Measurements from ENCODE around the gene TSG101.

Gene TSG101, protein sequence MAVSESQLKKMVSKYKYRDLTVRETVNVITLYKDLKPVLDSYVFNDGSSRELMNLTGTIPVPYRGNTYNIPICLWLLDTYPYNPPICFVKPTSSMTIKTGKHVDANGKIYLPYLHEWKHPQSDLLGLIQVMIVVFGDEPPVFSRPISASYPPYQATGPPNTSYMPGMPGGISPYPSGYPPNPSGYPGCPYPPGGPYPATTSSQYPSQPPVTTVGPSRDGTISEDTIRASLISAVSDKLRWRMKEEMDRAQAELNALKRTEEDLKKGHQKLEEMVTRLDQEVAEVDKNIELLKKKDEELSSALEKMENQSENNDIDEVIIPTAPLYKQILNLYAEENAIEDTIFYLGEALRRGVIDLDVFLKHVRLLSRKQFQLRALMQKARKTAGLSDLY

DNA sequence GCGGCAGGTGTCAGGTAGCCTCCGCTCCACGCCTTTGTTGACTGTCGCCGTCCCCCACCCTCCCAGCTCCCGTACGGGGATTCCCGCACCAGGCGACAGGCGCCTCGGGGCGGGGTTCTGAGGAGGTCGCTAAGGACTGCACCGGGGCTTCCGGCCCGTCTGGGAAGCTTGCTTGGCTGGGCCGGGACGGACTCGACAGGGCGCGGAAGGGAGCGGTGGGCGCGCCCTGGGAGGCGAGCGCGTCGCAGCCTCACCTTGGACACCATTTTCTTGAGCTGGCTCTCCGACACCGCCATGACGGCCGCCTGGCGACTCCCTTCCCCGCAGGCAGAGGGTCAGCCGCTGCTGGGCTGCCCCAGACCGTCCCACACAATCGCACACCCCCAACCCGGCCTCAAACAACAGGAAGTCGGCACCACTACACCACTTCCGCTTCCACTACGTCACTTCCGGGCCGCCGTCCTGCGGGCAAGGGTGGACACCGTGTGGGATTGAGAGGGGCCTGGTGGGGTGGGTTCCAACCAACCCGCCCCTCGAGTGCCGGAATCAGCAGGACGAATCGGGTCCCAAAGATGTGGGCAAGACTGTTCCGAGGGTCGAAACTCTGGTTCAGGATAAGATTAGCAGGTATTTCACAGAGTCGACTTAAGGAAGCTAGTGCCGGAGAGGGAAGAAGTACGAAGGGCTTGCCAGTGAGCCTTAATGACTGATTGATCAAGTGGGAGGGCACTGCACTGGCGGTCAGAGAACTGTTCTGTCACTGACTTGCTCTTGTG, at the start of gene TSG101:
TSG101 (minus strand) TSS at position 422 of the 776 bp plus-strand sequence; CDS start at position 296, 126 bp downstream.
- peak; percentile 63 for DNase-seq

DNA sequence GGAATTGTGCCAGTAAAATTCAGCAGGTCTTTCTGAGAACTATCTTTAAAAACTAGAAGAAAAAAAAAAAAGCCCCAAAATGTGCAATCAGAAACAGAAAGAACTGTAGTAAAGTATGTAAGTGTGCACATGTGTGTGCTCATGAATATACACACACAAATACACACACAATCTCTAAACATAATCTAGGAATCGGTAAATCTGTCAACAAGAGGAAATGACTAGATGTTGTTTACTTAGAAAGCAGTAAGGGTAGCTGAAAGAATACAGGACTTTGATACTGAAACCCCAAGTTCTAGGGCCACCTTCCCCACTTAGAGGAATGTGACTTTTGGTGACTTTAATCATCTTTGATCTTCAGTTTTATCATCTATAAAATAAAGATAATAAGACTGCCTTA, 48.6 kb upstream of the TSG101 start:
- no peak for DNase-seq

DNA sequence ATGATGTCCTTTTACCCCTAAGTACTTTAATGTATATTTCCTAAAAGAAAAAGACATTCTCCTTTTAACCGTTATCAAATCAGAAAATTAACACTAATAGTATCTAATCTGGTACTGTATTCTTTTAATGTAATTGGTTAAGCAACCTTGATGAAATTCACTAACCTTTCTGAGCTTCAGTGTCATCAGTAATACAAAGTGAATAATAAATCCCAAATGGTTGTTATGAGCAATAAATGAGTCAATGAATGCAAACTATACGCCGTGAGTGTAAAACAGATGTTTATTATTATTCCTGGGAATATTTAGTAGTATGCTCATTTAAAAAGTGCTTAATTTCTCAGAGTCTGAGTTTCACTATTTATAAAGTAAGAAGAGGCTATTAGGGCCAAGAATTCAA, 40.3 kb upstream of the TSG101 start:
- no peak for DNase-seq

DNA sequence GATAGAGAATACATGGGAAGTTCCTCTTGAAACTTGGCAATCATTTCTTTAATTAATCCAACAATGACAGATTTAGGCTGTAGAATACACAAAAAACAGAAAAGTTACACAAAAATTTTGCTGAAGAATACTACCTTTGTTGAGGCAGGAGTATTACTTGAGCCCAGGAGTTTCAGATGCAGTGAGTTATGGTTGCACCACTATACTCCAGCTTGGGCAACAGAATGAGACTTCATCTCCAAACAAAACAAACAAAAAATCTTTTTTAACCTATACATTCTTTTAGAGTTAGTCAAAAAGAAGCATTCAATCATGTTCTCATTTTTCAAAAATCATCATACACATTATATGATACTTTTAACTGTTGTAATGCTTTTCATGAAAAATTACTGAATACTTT, 39.7 kb upstream of the TSG101 start:
- DNase-seq: no peak

DNA sequence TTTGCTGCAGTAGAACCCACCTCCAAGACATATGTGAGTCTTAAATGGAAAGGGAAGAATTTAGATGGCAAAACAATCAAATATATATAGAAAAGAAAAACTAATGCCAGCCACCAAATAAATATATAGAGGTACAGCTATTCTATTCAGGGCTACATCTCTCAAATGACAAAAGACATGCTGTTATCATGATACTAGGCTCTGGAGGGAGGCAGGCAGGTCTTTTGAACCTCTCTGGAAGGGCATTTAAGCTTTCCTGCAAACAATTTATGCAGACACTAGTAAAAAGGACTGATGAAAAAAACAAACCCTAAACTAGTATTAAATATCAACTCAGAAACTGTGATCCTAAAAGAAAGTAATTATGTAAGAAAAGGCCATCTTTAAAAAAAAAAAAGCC, 37.4 kb upstream of the TSG101 start:
- no peak for DNase-seq

DNA sequence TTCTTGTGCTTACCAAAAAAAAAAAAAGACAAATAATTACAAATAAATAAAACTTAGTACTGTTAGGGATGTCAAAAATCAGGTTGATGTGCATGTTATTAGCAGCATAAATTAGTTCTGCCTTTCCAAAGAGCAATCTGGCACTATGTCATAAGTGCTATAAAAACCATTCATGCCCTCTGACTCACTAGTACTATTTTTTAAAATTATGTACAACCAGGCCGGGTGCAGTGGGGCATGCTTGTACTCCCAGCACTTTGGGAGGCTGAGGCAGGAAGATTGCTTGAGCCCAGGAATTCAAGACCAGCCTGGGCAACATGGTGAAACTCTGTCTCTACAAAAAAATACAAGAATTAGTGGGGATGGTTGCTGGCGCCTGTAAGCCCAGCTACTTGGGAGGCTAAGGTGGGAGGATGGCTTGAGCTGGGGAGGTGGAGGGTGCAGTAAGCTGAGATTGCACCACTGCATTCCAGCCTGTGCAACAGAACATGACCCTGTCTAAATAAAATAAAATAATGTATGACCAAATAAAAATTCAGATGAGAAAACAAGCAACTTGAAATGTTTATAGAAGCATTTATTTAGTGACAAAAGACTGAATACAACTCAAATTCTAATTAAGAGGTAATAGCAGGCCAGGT, 36.5 kb upstream of the TSG101 start:
- no peak for DNase-seq

DNA sequence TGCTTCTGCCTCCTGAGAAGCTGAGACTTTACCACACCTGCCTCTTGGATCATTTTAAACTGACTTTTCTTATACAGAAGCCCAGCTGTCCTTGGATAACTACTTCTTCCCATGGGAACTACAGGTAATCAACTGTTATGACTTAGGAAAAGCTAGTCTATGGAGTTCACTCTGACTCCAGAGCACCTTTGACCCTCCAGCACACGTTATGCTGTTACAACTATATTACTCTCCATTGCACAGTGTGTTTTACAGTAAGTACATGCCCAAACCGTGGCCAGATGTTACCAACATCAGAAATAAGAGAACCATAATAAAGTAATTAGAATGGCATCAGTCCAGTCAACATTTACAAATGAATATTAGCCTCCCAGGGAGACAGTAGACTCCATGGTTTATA, 21.3 kb upstream of the TSG101 start:
- no peak for DNase-seq

DNA sequence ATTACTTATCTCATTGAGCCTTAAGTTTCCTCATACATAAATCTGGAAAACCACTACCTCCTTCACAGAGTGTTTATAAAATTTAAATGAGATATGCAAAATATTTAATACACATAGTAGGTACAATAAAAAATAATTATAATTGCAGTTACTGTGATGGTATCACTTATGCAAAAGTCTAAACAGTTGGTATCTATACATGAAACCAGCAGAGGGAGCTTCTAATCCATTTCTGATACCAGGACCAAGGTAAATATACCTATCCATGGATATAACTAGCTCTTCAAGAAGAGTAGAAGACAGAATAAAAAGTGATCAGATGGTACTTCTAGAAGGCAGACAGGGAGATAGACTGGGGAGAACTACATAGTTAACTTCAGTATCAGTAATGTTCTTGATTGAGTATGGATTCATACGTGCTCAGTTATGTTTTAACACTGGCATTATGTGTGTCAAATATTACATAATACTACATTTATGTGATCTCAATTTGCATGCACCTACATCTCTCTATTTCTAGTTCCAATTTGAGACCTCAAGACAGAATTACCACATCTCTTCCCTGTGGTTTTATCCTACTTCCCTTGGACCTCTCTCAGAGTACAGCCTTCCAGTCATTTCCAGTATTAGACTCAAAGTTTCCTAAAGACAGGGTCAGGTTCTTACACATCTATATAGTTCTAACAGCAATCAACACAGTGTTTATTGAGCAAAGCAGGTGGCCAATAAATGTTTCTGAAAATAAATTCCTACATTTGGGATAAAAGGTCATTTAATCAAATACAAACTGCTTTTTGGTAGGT, 13.7 kb upstream of the TSG101 start:
- peak; percentile 23 for DNase-seq

DNA sequence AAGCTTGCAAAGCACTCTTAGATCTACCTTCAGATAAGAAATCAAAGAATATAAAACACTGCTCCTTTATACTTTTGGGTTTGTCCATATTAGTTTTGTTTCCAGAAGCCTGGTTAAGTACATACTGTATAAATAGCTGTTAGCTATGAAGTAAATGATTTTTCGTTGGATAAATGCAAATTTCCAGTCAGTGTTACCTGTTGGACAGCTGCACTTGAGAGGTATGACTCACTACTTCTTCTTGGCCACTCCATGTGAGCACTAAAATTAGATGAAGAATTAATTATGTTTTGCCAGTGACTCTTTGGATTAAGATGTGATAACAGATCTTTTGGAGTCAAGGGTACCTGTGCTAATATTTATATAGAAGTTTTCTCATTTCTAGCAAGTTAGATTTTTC, 9.5 kb upstream of the TSG101 start:
- no peak for DNase-seq

DNA sequence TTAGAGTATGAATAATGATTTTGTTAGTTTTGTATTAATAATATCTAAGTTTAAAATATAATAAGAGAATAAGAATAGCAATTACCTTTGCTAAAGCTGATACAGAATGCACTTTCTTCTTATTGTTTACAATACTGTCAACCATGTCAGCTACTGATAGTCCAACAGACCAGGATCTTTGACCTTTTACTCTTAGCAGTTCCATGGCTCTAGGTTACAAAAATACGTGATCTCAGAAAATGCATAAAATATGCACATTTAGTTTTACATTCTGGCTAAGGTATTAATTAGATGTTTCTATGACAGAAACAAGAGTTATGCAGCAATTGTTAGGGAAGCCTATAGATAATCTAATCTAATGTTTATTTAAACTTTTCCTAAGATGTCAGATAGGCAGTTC, 7.5 kb upstream of the TSG101 start:
- DNase-seq: no peak

DNA sequence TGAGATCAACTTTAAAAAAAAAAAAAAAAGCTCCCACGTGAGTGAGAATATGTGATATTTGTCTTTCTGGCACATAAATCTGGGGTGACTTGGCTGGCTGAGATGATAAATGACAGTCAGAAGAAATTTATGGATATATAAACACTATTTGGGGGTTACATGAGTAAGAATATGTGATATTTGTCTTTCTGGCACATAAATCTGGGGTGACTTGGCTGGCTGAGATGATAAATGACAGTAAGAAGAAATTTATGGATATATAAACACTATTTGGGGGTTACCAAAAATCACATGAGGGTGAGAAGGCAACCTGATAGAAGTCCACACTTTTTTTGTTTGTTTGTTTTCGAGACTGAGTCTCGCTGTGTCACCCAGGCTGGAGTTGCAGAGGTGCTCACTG, 6.6 kb upstream of the TSG101 start:
- DNase-seq: no peak

DNA sequence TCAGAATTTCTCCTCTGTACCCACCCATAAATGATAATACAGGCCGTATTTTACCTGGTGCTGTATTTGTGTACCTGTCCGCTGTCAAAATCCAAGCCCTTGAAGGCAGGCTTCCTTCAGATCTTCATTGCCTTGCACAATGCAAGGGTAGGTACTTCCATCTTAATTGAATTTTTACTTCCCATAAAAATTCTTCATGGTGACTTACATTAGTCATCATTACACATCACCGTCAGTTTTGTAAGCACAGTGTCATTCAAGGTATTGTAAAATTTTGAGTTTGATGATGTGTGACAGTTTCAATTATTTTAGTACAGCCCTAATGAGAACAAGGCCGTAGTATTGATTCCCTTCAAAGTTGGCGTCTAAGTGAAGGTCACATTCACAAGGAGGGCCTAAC, 770 bp upstream of the TSG101 start:
- no peak for DNase-seq

DNA sequence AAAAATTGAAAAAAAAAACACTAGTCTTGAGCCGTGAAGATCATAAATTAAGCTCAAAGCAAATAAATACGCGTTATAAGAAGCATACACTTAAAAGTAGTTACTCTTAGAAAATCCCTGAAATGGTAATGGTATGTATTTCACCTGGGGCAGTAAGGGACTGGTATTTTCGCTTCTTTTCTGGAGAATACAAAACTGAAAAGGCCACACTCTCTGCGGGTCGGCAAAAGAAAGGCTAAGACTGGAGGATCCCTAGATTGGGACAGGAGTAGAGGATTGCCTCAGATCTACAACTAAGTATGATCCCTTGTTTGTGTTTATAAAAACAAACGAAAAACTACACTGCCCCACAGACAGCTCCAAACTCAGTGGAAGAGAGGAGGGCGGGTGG, 617 bp downstream of the TSG101 start:
- no peak for DNase-seq

DNA sequence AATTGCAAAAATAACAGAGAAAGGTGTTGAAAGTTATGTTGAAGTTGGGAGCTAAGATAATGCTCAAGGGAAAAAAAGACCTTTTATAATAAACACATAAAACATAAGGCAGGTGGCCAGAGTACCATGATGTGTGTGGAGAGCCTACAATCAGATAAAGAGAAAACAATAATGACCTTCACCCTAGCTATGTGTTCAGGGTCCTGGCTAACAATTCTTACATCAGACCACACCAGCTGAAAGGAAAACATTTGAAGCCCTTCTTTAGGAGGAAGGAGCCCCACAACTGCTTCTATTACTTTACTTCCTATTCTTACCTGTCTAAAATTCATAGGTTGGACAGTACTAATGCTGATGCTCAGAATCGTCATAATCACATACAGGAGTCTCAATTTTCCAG, 2.5 kb downstream of the TSG101 start:
- DNase-seq: no peak

DNA sequence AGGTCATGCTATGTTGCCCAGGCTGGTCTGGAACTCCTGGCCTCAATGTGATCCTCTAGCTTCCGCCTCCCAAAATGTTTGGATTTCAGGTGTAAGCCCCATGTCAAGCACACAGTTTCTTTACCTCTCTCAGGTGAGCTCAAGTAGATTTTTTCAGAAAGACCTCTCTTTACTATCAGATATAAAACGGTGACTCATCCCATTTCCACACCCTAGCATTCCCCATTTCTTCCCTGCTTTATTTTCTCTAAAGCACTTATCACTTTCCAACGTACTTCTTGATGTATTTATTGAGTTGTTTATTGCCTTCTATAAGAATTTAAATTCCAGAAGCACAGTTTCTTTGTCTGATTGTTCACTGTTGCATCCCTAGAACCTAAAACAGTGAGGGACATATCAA, 3.7 kb downstream of the TSG101 start:
- DNase-seq: no peak

DNA sequence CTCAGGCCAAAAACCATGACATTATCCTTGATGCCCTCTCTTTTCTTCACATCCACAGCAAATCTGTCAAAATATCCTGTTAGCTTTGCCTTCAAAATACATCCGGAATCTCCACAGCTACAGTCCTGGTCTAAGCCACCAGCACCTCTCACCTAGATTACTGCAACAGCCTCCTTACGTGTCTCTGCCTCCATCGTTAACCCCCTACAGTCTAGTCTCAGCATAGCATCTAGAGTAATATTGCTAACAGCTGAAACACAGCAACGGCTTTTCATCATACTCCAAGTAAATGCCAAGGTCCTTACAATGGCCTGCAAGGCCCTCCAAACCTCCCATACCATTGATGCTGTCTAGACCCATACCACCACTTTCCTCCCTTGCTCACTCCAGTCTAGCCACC, 4.4 kb downstream of the TSG101 start:
- no peak for DNase-seq

DNA sequence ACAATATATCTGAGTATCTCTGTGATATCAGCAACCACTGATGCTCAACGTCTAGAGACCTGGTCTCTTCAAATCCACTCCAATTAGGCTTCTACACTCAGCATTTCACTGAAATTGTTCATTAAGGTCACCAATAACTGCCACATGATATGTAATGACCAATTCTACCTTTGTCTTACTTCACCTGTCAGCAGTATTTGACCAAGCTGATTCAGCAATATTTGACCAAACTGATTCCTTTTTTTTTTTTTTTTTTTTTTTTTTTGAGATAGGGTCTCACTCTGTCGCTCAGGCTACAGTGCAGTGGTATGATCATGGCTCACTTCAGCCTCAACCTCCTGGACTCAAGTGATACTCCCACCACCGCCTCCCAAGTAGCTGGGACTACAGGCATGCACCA, 5.6 kb downstream of the TSG101 start:
- DNase-seq: no peak

DNA sequence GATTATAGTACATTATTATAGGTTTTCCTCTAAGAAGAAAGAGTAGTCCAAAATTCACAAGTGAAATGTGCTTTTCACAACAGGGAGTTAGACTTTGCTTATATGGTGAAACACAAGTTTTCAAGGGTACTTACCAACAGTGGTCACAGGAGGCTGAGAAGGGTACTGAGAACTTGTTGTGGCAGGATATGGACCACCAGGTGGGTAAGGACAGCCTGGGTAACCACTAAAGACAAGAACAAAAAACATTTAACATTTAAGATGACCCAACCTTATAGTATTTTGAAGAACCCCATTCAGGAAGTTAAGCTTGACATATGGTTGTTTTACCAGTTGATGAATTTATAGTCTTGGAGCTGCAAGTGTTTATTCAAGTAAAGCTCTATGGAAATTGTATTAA, 24.4 kb downstream of the TSG101 start:
- no peak for DNase-seq

DNA sequence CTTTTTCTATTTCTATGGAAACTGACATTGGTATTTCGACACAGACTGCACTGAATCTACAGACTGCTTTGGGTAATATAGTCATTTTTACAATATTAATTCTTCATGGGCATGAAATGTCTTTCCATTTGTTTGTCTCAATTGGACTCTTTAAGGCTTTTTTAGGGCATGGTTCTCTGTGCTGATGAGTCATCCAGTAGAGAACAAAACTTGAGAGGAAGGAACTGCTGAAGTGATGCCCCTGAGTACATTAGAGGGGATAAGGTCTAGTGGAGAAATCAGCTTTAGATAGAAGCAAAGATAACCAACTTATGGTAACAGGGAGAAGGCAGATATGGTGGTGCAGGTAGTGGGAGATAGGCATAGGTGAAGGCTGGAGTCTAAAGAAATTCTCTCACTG, 25.1 kb downstream of the TSG101 start:
- DNase-seq: no peak

DNA sequence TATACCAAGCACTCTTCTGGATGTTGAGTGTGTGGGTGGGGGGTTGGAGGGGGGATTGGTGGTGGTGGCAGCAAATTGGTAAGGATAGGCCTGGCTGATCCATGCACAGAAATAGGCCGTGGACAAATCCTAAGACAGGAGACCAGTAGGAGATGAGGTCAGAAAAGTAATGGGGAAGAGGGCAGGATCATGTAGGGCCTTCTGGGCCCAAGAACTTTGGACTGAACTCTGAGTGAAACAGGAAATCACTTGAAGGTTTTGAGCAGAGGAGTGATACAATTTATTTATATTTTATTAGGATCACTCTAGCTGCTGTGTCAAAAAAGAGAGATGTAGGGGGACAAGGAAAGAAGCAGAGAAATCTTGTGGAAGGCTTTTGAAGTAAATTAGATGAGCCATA, 28.7 kb downstream of the TSG101 start:
- no peak for DNase-seq

DNA sequence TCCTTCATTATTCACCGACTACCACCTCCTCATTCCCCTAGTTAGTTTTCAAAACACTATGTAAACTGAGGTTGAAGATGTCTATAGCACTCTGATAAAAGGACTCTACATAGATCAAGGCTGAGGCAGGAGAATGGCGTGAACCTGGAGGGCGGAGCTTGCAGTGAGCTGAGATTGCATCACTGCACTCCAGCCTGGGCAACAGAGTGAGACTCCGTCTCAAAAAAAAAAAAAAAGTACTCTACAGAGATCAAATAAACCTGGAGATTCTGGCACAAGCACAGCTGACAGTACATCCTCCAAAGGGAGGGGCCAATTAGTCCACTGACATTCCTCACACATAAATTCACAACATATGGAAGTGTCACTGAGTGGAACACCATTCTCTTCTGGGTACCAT, 31.0 kb downstream of the TSG101 start:
- no peak for DNase-seq

DNA sequence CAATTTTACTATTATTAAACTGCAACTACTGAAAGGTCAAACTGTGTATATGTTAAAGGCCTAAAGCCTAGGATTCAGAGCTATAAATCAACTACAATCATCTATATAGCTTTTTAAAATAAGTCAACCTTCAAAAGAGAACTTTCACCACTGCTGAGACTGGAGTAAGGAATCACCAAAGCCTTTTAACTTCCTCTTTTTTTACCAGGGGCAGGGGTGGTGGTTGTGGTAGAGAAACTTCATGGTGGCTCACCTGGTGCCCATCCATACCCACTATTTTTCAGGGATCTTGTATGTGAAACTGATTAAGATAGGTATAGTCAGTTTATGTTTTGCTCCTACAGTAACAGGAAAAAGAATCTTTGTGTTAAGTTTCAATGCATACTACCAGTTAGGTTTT, 31.5 kb downstream of the TSG101 start:
- DNase-seq: no peak

DNA sequence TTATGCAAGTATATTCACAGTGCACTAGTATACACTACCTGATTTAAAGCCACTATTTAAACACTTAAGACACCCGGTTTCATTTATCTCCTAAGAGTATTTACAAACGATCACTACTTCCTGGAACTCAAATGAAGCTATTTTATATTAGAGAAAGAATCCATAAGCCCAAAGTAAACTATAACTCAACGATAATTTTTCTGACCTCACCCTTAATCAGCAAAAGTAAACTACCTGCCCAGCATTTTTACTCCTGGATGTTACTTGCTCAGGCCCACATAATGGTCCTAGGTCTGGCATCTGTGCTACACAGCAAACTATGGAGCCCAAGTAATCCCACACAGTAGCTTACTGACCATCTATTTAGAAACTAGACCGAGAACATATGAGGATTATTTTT, 33.4 kb downstream of the TSG101 start:
- no peak for DNase-seq
